Upper lobe of left lung (tissue), 6 donors: Measurements from ENCODE around the gene ULK4. TPM values are rescaled to one million over a fixed set of nuclear protein-coding genes. Genes with fewer than 3 reads are reported as not detected.

Experiments
- ATAC-seq, 2 donors: fragments of 200-7000 bp; cut with Tn5 transposase; one replicate each; pipeline ENCODE4 v1.9.1; 2022; ENCODE audit warnings: mild to moderate bottlenecking in 2 of 2, moderate library complexity in 2 of 2; ENCODE audit not compliant: low FRiP score in 2 of 2
- DNase-seq, 2 donors: peaks; one replicate each; pipeline ENCODE4 v3.0.0-alpha.2; 2019 to 2020
- H3K27ac ChIP-seq, 4 donors: fragments of 200-600 bp; sonication (generic); one replicate each; pipeline ENCODE4 v1.5.1; 2016 to 2019
- H3K27me3 ChIP-seq, 4 donors: fragments of 200-600 bp; sonication (generic); one replicate each; pipeline ENCODE4 v1.5.1; 2017 to 2019
- H3K36me3 ChIP-seq, 4 donors: fragments of 200-600 bp; sonication (generic); one replicate each; pipeline ENCODE4 v1.5.1; 2016 to 2019
- H3K4me1 ChIP-seq, 4 donors: fragments of 200-600 bp; sonication (generic); one replicate each; pipeline ENCODE4 v1.5.1; 2018 to 2019
- H3K4me3 ChIP-seq, 4 donors: fragments of 200-600 bp; sonication (generic); one replicate each; pipeline ENCODE4 v1.5.1; 2017 to 2019; ENCODE audit warnings: mild to moderate bottlenecking in 2 of 4, moderate library complexity in 1 of 4
- H3K9me3 ChIP-seq, 4 donors: fragments of 200-600 bp; sonication (generic); one replicate each; pipeline ENCODE4 v1.5.1; 2018 to 2019
- EP300 ChIP-seq, 4 donors: sonication (generic); formaldehyde crosslinking; IDR thresholded peaks; one replicate each; pipeline ENCODE4 v1.5.1; 2017; ENCODE audit warnings: antibody characterized with exemption in 4 of 4, control low read depth in 2 of 4
- POLR2A ChIP-seq, 4 donors: fragments of 450-650 bp; IDR thresholded peaks; one replicate each; pipeline ENCODE4 v1.5.1; 2016 to 2017; ENCODE audit warnings: antibody characterized with exemption in 4 of 4, mild to moderate bottlenecking in 2 of 4
- POLR2AphosphoS5 ChIP-seq, 2 donors: sonication (generic); formaldehyde crosslinking; IDR thresholded peaks; one replicate each; pipeline ENCODE4 v1.5.1; 2017; ENCODE audit warnings: antibody characterized with exemption in 2 of 2
- WGBS, 2 donors: methylation state at CpG; one replicate each; pipeline ENCODE4 v1.1.5; 2017 to 2018; 5-methylcytosine and 5-hydroxymethylcytosine counted together
- total RNA-seq, 6 donors: library from RNA; depleted of rRNA in 4 of 6; stranded (reverse); fragments of >200 nt in 4 of 6; gene quantifications; one replicate each; pipeline versions ENCODE4 v1.1.0 to v1.2.1, GENCODE V29; 2016 to 2021
- TF ChIP-seq, protein P1 (sequence below), 6 experiments: fragments of 450-650 bp in 4 of 6; fragments of 200-600 bp in 2 of 6; sonication (generic) in 2 of 6; IDR thresholded peaks; one replicate each; pipeline ENCODE4 v1.5.1; 2016 to 2019; ENCODE audit warnings: antibody characterized with exemption in 6 of 6
- donor health status: DM: no; HTN: no; CAD: no; lungs with moderate emphysema.
- donor health status: DM: no; HTN: yes; CAD: no; lungs with severe emphysema.

The ULK4 gene
- total RNA-seq, 6 donors from 2014 or later, result 9.4 to 76.5 (median 28.1) TPM

DNA sequence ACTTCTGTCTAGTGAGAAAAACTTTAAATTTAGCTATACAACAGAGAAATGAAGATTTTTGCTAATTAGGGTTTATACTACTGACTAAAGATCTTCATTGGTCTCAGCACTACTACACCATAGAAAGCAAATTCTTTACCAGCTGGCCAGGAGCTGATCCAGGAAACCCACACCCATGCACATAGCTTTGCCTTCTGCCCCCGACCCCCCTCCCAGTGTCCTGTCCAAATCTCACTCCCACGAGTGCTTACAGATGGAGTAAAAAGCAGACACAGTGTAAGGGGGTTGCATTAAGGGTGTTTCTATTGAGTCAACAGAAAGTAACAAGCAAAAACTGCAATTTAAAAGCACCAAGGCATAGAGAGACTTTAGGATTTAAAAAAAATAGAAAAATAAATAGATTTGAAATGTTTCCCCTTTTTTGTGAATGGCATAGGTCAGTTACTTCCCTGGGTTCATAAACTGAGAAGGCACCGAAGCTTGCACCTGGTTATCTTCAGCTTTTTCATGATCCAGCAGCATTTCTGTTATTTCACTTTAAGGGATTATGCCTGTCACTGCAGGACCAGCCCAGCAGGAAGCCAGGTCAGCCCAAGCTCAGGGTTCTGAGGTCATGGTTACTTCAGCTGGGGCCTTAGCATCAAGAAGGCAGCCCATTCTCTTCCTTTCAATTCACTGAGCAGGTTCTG is 638.3 kb downstream of the ULK4 start:
- Histone ChIP-seq H3K36me3 (no peaks in the 10 kb centered on the region), H3K27ac (no peak overlapping the region), H3K27me3 (no peaks in the 10 kb centered on the region), H3K4me1 (no peaks in the 10 kb centered on the region), H3K4me3 (no peak overlapping the region), H3K9me3 (no peaks in the 10 kb centered on the region)
- TF ChIP-seq EP300 (IDR thresholded peaks at IDR 0.05) (no peak), POLR2A (IDR thresholded peaks at IDR 0.05) (no peak), POLR2AphosphoS5 (IDR thresholded peaks at IDR 0.05) (no peak)
- TF ChIP-seq, protein P1, sequence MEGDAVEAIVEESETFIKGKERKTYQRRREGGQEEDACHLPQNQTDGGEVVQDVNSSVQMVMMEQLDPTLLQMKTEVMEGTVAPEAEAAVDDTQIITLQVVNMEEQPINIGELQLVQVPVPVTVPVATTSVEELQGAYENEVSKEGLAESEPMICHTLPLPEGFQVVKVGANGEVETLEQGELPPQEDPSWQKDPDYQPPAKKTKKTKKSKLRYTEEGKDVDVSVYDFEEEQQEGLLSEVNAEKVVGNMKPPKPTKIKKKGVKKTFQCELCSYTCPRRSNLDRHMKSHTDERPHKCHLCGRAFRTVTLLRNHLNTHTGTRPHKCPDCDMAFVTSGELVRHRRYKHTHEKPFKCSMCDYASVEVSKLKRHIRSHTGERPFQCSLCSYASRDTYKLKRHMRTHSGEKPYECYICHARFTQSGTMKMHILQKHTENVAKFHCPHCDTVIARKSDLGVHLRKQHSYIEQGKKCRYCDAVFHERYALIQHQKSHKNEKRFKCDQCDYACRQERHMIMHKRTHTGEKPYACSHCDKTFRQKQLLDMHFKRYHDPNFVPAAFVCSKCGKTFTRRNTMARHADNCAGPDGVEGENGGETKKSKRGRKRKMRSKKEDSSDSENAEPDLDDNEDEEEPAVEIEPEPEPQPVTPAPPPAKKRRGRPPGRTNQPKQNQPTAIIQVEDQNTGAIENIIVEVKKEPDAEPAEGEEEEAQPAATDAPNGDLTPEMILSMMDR (IDR thresholded peaks at IDR 0.05), result no peak
- WGBS, 2 donors, result 47 to 51% methylated on average over 3 of the region's 3 CpGs
- ATAC-seq, result no peak
- DNase-seq, result no peak

- DNase-seq (no peak), ATAC-seq (no peak)
- WGBS, 2 donors, result 85 to 91% methylated on average over 5 of the region's 5 CpGs
- TF ChIP-seq POLR2AphosphoS5 (IDR thresholded peaks at IDR 0.05) (no peak), EP300 (IDR thresholded peaks at IDR 0.05) (no peak), POLR2A (IDR thresholded peaks at IDR 0.05) (no peak)
- TF ChIP-seq, protein P1 (IDR thresholded peaks at IDR 0.05), result no peak
- H3K27ac ChIP-seq, result no peak overlapping the region
- H3K4me1 ChIP-seq, result no peaks in the 10 kb centered on the region
- no peak overlapping the region for H3K4me3 ChIP-seq
- no peaks in the 10 kb centered on the region for H3K36me3 ChIP-seq
- H3K9me3 ChIP-seq, result no peaks in the 10 kb centered on the region
- no peaks in the 10 kb centered on the region for H3K27me3 ChIP-seq
Measured at GRCh38 chr3:41321642-41321980, 640.3 kb downstream of the ULK4 start.

GRCh38 chr3:41320953-41321641 is 640.8 kb downstream of the ULK4 start:
- no peaks in the 10 kb centered on the region for H3K27me3 ChIP-seq
- 83 to 84% methylated on average over 8 of the region's 8 CpGs for WGBS, 2 donors
- TF ChIP-seq EP300 (IDR thresholded peaks at IDR 0.05) (no peak), POLR2A (IDR thresholded peaks at IDR 0.05) (no peak), POLR2AphosphoS5 (IDR thresholded peaks at IDR 0.05) (no peak)
- TF ChIP-seq, protein P1 (IDR thresholded peaks at IDR 0.05), result no peak
- no peaks in the 10 kb centered on the region for H3K36me3 ChIP-seq
- DNase-seq (no peak), ATAC-seq (no peak)
- H3K9me3 ChIP-seq, result no peaks in the 10 kb centered on the region
- H3K4me1 ChIP-seq, result no peaks in the 10 kb centered on the region
- no peak overlapping the region for H3K27ac ChIP-seq
- H3K4me3 ChIP-seq, result no peak overlapping the region

DNA sequence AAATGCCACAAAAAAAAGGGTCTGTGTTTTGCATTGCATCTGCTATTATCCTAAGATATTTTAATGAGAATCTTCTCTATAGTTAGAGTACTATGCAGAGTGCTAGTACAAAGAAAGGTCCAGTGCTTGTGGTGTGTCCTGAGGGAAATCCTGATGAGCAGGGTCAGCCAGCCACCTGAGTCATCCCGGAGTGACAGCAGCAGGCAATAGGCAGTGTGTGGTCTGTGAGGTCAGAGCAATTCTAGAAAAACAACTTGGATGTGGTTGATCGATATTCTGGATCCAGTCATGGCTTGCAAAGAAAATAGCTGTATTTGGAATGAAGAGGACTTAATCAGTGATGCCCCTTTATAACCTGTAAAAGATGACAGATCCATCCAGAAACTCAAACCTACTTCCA is 643.4 kb downstream of the ULK4 start:
- Histone ChIP-seq H3K9me3 (no peaks in the 10 kb centered on the region), H3K36me3 (no peaks in the 10 kb centered on the region), H3K4me3 (no peak overlapping the region), H3K27me3 (no peaks in the 10 kb centered on the region), H3K27ac (no peak overlapping the region), H3K4me1 (no peaks in the 10 kb centered on the region)
- ATAC-seq (no peak), DNase-seq (no peak)
- WGBS, 2 donors, result 61 to 85% methylated on average over 2 of the region's 2 CpGs
- TF ChIP-seq EP300 (IDR thresholded peaks at IDR 0.05) (no peak), POLR2AphosphoS5 (IDR thresholded peaks at IDR 0.05) (no peak), POLR2A (IDR thresholded peaks at IDR 0.05) (no peak)
- TF ChIP-seq, protein P1 (IDR thresholded peaks at IDR 0.05), result no peak

GRCh38 chr3:41317718-41318117 is 644.2 kb downstream of the ULK4 start:
- no peak for TF ChIP-seq EP300 (IDR thresholded peaks at IDR 0.05)
- TF ChIP-seq POLR2AphosphoS5 (IDR thresholded peaks at IDR 0.05), result no peak
- TF ChIP-seq POLR2A (IDR thresholded peaks at IDR 0.05), result no peak
- TF ChIP-seq, protein P1 (IDR thresholded peaks at IDR 0.05), result no peak
- H3K9me3 ChIP-seq, result no peaks in the 10 kb centered on the region
- ATAC-seq, result no peak
- H3K36me3 ChIP-seq, result no peaks in the 10 kb centered on the region
- no peaks in the 10 kb centered on the region for H3K27me3 ChIP-seq
- H3K27ac ChIP-seq, result no peak overlapping the region
- no peak overlapping the region for H3K4me3 ChIP-seq
- no peak for DNase-seq
- 100% methylated on average over 1 of the region's 1 CpG for WGBS, 2 donors
- H3K4me1 ChIP-seq, result no peaks in the 10 kb centered on the region
